HG02571 (cell line): ENCODE results near the gene P2RX6.

Source experiments
- ATAC-seq: cut with Tn5 transposase; IDR thresholded peaks from one replicate; pipeline ENCODE4 v1.9.1; 2021; ENCODE audit warnings: mild to moderate bottlenecking, moderate library complexity; ENCODE audit not compliant: unreplicated experiment

P2RX6 gene

GRCh38 chr22:20979243-20979809 is 35.6 kb upstream of the P2RX6 start:
- no peak for ATAC-seq

- ATAC-seq, result no peak
Observed at GRCh38 chr22:20979940-20980453, 35.0 kb upstream of the P2RX6 start.

GRCh38 chr22:20980523-20980922 is 34.4 kb upstream of the P2RX6 start:
- ATAC-seq, result no peak

GRCh38 chr22:20980938-20981722 is 33.8 kb upstream of the P2RX6 start:
- no peak for ATAC-seq

- ATAC-seq, result peak; percentile 70
Observed at GRCh38 chr22:20981787-20982562, 33.0 kb upstream of the P2RX6 start, which contains the start of gene LZTR1. TSS of gene LZTR1 (plus strand) at chr22:20982297. CDS start at chr22:20982372, 75 bp downstream.

- peak; percentile 17 for ATAC-seq
Observed at GRCh38 chr22:20982563-20982882, 32.4 kb upstream of the P2RX6 start.

- ATAC-seq, result no peak
Observed at GRCh38 chr22:20983081-20983771, 31.7 kb upstream of the P2RX6 start.

- ATAC-seq, result no peak
Observed at GRCh38 chr22:20985720-20986119, 29.2 kb upstream of the P2RX6 start.

- ATAC-seq, result no peak
Observed at GRCh38 chr22:20986365-20986764, 28.6 kb upstream of the P2RX6 start.

- ATAC-seq, result no peak
Observed at GRCh38 chr22:20987375-20987774, 27.6 kb upstream of the P2RX6 start.

- ATAC-seq, result no peak
Observed at GRCh38 chr22:20988573-20989322, 26.2 kb upstream of the P2RX6 start.

GRCh38 chr22:20989323-20990138 is 25.4 kb upstream of the P2RX6 start:
- ATAC-seq, result no peak

GRCh38 chr22:20990184-20991180 is 24.5 kb upstream of the P2RX6 start:
- ATAC-seq, result no peak

- no peak for ATAC-seq
Observed at GRCh38 chr22:20991252-20992055, 23.5 kb upstream of the P2RX6 start.

- ATAC-seq, result no peak
Observed at GRCh38 chr22:20992056-20992442, 22.9 kb upstream of the P2RX6 start.

GRCh38 chr22:20992456-20993303 is 22.3 kb upstream of the P2RX6 start:
- no peak for ATAC-seq
